Endothelial cell of umbilical vein (primary cell): Measurements from ENCODE around the gene MAG. TPM values are rescaled to one million over a fixed set of nuclear protein-coding genes. Genes with fewer than 3 reads are reported as not detected.

Experiments used
- BruUV-seq: library from RNA; stranded (reverse); fragments of 400-500 nt; replicated peaks from 2 replicates; lab custom pipeline; 2021; lab: Mats Ljungman, UMichigan
- CTCF ChIA-PET: fragments of 300-600, 350-600 bp; sonication (Branson Sonifier 250); formaldehyde crosslinking; loops from one replicate; lab custom pipeline; 2021; ENCODE audit warnings: antibody characterized with exemption, inconsistent platforms; lab: Charles Lee
- POLR2A ChIA-PET: fragments of 300-600, 350-600 bp; sonication (Branson Sonifier 250); formaldehyde crosslinking; loops from one replicate; lab custom pipeline; 2021; ENCODE audit warnings: antibody characterized with exemption, inconsistent platforms; lab: Charles Lee
- DNase-seq: peaks from one replicate; pipeline ENCODE4 v3.0.0-alpha.2; 2011; ENCODE audit warnings: low read depth, low spot score
- FAIRE-seq: peaks from 2 replicates; lab custom pipeline; 2011; peaks lifted over from hg19 to GRCh38; lab: Jason Lieb, UNC
- H2AFZ ChIP-seq: 2 replicates; pipeline ENCODE4 v1.6.0; 2012; ENCODE audit warnings: low read depth, low read length, control low read depth, inconsistent platforms
- H3K27ac ChIP-seq: 2 replicates; pipeline ENCODE4 v1.5.1; 2011; ENCODE audit warnings: low read depth, mild to moderate bottlenecking, control low read depth, low read length, moderate library complexity; ENCODE audit not compliant: insufficient read depth
- H3K27me3 ChIP-seq, 2 experiments: 2 replicates each; pipeline versions ENCODE4 v1.6.0 to v1.6.1; 2011; ENCODE audit warnings: low read length in 2 of 2, mixed read lengths in 1 of 2; ENCODE audit not compliant: control insufficient read depth in 2 of 2, insufficient read depth in 2 of 2
- H3K36me3 ChIP-seq, 2 experiments: 2 replicates in 1 of 2; 3 replicates in 1 of 2; pipeline ENCODE4 v1.5.1; 2011; ENCODE audit warnings: low read length in 2 of 2, mild to moderate bottlenecking in 1 of 2, moderate library complexity in 1 of 2; ENCODE audit not compliant: control insufficient read depth in 2 of 2, insufficient read depth in 2 of 2; ENCODE audit errors: extremely low read depth in 1 of 2
- H3K4me1 ChIP-seq: 3 replicates; pipeline ENCODE4 v1.5.1; 2011; ENCODE audit warnings: mild to moderate bottlenecking, low read length; ENCODE audit not compliant: control insufficient read depth, insufficient read depth; ENCODE audit errors: extremely low read depth
- H3K4me2 ChIP-seq: 2 replicates; pipeline ENCODE4 v1.6.1; 2011; ENCODE audit warnings: low read length, control low read depth, mixed read lengths; ENCODE audit not compliant: insufficient read depth
- H3K4me3 ChIP-seq, 3 experiments: fragments of 200-600 bp in 1 of 3; sonication (generic), shearing (Covaris generic) in 1 of 3; replicated peaks in 1 of 3; 2 replicates each; pipeline ENCODE4 v1.5.1; 2011 to 2016; ENCODE audit warnings: control low read depth in 3 of 3, low read length in 3 of 3, mild to moderate bottlenecking in 2 of 3, inconsistent platforms in 1 of 3, low read depth in 1 of 3, moderate library complexity in 1 of 3; ENCODE audit not compliant: insufficient read depth in 1 of 3
- H3K79me2 ChIP-seq: 2 replicates; pipeline ENCODE4 v1.6.0; 2012; ENCODE audit warnings: low read length, inconsistent platforms; ENCODE audit not compliant: control insufficient read depth, insufficient read depth
- H3K9ac ChIP-seq: replicated peaks from 2 replicates; pipeline ENCODE3; 2011; ENCODE audit warnings: low read length, control low read depth; ENCODE audit not compliant: insufficient read depth; ENCODE audit errors: extremely low read depth
- H3K9me1 ChIP-seq: replicated peaks from 3 replicates; pipeline ENCODE4 v1.6.0; 2011; ENCODE audit warnings: mild to moderate bottlenecking, low read length; ENCODE audit not compliant: control insufficient read depth, insufficient read depth; ENCODE audit errors: extremely low read depth
- H3K9me3 ChIP-seq: replicated peaks from 2 replicates; pipeline ENCODE4 v1.5.1; 2012; ENCODE audit warnings: low read length, inconsistent platforms; ENCODE audit not compliant: control insufficient read depth, insufficient read depth
- H4K20me1 ChIP-seq: replicated peaks from 2 replicates; pipeline ENCODE3; 2011; ENCODE audit warnings: mild to moderate bottlenecking, low read length; ENCODE audit not compliant: control insufficient read depth, insufficient read depth; ENCODE audit errors: extremely low read depth
- CTCF ChIP-seq, 2 donors: IDR thresholded peaks; 1 replicate in 1 of 2; 2 replicates in 1 of 2; pipeline ENCODE4 v1.5.1; 2011; ENCODE audit warnings: low read length in 2 of 2, mild to moderate bottlenecking in 2 of 2, moderate library complexity in 2 of 2, control low read depth in 1 of 2, inconsistent platforms in 1 of 2, low read depth in 1 of 2; ENCODE audit not compliant: insufficient read depth in 1 of 2; ENCODE audit errors: extremely low read depth in 1 of 2
- EZH2 ChIP-seq: IDR thresholded peaks from 2 replicates; pipeline ENCODE4 v1.6.1; 2012; ENCODE audit warnings: borderline replicate concordance, low read depth, mild to moderate bottlenecking, moderate library complexity, low read length, inconsistent platforms; ENCODE audit not compliant: severe bottlenecking
- FOS ChIP-seq: IDR thresholded peaks from 2 replicates; pipeline ENCODE4 v1.6.1; 2011; ENCODE audit warnings: mild to moderate bottlenecking, low read length, moderate library complexity, borderline replicate concordance; ENCODE audit not compliant: insufficient read depth
- GATA2 ChIP-seq: IDR thresholded peaks from 2 replicates; pipeline ENCODE4 v1.7.0; 2011; ENCODE audit warnings: low read depth, mild to moderate bottlenecking, moderate library complexity, mixed read lengths, low read length; ENCODE audit not compliant: insufficient read length, insufficient read depth
- JUN ChIP-seq: IDR thresholded peaks from 2 replicates; pipeline ENCODE4 v1.6.1; 2011; ENCODE audit warnings: borderline replicate concordance, low read depth; ENCODE audit not compliant: insufficient read length, insufficient read depth
- MAX ChIP-seq: IDR thresholded peaks from 2 replicates; pipeline ENCODE4 v1.6.1; 2011; ENCODE audit not compliant: insufficient read depth, insufficient read length
- MYC ChIP-seq: IDR thresholded peaks from one replicate; pipeline ENCODE4 v1.6.1; 2011; ENCODE audit warnings: mild to moderate bottlenecking, low read depth, low read length
- POLR2A ChIP-seq: IDR thresholded peaks from 2 replicates; pipeline ENCODE4 v1.6.1; 2012; ENCODE audit warnings: low read depth, mild to moderate bottlenecking, control low read depth, low read length
- POLR2AphosphoS5 ChIP-seq: IDR thresholded peaks from 2 replicates; pipeline ENCODE4 v1.6.1; 2012; ENCODE audit warnings: low read depth, mild to moderate bottlenecking, control low read depth, low read length, moderate library complexity; ENCODE audit not compliant: insufficient read depth
- dilution Hi-C: fragments of 300-500 bp; cut with MboI; formaldehyde crosslinking; loops from one replicate; pipeline ENCODE4 v1.15.0; 2019; ENCODE audit warnings: low sequenced_read_pairs; ENCODE audit not compliant: extremely low pct_ligation_motif_present
- intact Hi-C: fragments of 100-400 bp; cut with micrococcal nuclease; formaldehyde crosslinking; loops from one replicate; pipeline ENCODE4 v1.10.0; 2022
- polyA plus RNA-seq, 4 experiments: library from polyadenylated mRNA; depleted of rRNA in 3 of 4; stranded (reverse) in 3 of 4; unstranded in 1 of 4; fragments of >200 nt; gene quantifications; 2 replicates each; pipeline versions ENCODE4 v1.2.1 to v1.2.3, GENCODE V29; 2011 to 2012; ENCODE audit warnings: missing spikeins in 1 of 4
- total RNA-seq: library from RNA; stranded (reverse); gene quantifications from 2 replicates; pipeline ENCODE4 v1.2.3, GENCODE V29; 2021

The MAG gene
- total and polyA plus RNA-seq, 2 donors (not counting 3 experiments of a cell fraction or from before 2014, with no cell fraction given) = not detected

- Histone ChIP-seq H3K9ac (peak overlapping the region; percentile 90), H3K4me3 (peak overlapping the region; percentile 53 to 97 (median 88)), H3K27ac (peak overlapping the region; percentile 81), H4K20me1 (no peaks in the 10 kb centered on the region), H3K4me1 (peaks cover 4% of the 10 kb centered on the region), H3K36me3 (peaks cover 0 to 17% of the 10 kb centered on the region in 2 experiments), H2AFZ (peak overlapping the region; percentile 52), H3K9me1 (no peaks in the 10 kb centered on the region), H3K9me3 (no peaks in the 10 kb centered on the region), H3K27me3 (no peaks in the 10 kb centered on the region), H3K79me2 (peaks cover 3% of the 10 kb centered on the region), H3K4me2 (peak overlapping the region; percentile 39)
- no TSS peak for BruUV-seq
- FAIRE-seq (peak; percentile 64), DNase-seq (peak; percentile 65)
- TF ChIP-seq MYC (no peak), JUN (no peak), POLR2AphosphoS5 (peak; percentile 84), FOS (no peak), POLR2A (peak; percentile 72), EZH2 (no peak), GATA2 (no peak), MAX (no peak), CTCF (IDR thresholded peaks at IDR 0.05; ENCODE audit: extremely low read depth in 1 of 2, insufficient read depth in 1 of 2, low read depth in 1 of 2, low read length in 2 of 2) (no peak)
- CTCF ChIA-PET = interaction anchor here (0.9 to 2.5 kb wide), 4 partner anchors 27 to 227 kb away, joined by 4 to 21 read pairs (median 7); no protein-coding TSS in a partner anchor
- dilution Hi-C loops = no loop called here
- intact Hi-C loops = loop anchor here (1.0 to 10.0 kb wide), 3 partner anchors 56 to 233 kb away; partner anchors contain the start of gene SCN1B
- POLR2A ChIA-PET = no interaction called here
These were observed 24.0 kb upstream of the MAG start for GRCh38 chr19:35267818-35268535.
